Neural progenitor cell (in vitro differentiated cells): ENCODE measurements around the gene SLC4A4. TPM values are rescaled to one million over a fixed set of nuclear protein-coding genes. Genes with fewer than 3 reads are reported as not detected.

Experiments
- DNase-seq: peaks from one replicate; pipeline ENCODE4 v3.0.0-alpha.2; 2016; ENCODE audit warnings: low spot score
- H2AFZ ChIP-seq: fragments of 200-600 bp; sonication (generic); replicated peaks from 2 replicates; pipeline ENCODE4 v1.6.1; 2016; ENCODE audit warnings: antibody characterized with exemption
- H3F3A ChIP-seq: fragments of 200-600 bp; sonication (generic); 2 replicates; pipeline ENCODE4 v1.6.1; 2016; ENCODE audit warnings: antibody characterized with exemption, low read depth
- H3K27ac ChIP-seq: fragments of 200-600 bp; sonication (generic); 2 replicates; pipeline ENCODE4 v1.5.1; 2016; ENCODE audit warnings: mild to moderate bottlenecking
- H3K27me3 ChIP-seq: fragments of 200-600 bp; sonication (generic); 2 replicates; pipeline ENCODE4 v1.6.1; 2016; ENCODE audit warnings: mild to moderate bottlenecking, moderate library complexity
- H3K36me3 ChIP-seq: fragments of 200-600 bp; sonication (generic); 2 replicates; pipeline ENCODE4 v1.5.1; 2016
- H3K4me1 ChIP-seq: fragments of 200-600 bp; sonication (generic); 2 replicates; pipeline ENCODE4 v1.6.1; 2016; ENCODE audit warnings: mixed run types
- H3K4me2 ChIP-seq: fragments of 200-600 bp; sonication (generic); 2 replicates; pipeline ENCODE4 v1.6.1; 2016
- H3K4me3 ChIP-seq: fragments of 200-600 bp; sonication (generic); 2 replicates; pipeline ENCODE4 v1.5.1; 2016
- H3K79me2 ChIP-seq: fragments of 200-600 bp; sonication (generic); 2 replicates; pipeline ENCODE4 v1.6.1; 2016; ENCODE audit warnings: low read depth
- H3K9ac ChIP-seq: fragments of 200-600 bp; sonication (generic); 2 replicates; pipeline ENCODE4 v1.6.1; 2016
- H3K9me3 ChIP-seq: fragments of 200-600 bp; sonication (generic); 2 replicates; pipeline ENCODE4 v1.5.1; 2016; ENCODE audit warnings: low read depth
- H4K20me1 ChIP-seq: fragments of 200-600 bp; sonication (generic); 2 replicates; pipeline ENCODE4 v1.6.1; 2016; ENCODE audit warnings: low read depth
- H3K27ac Mint-ChIP-seq: 3 replicates; pipeline ENCODE4 v1.8.0; 2021; ENCODE audit warnings: mixed read lengths
- H3K27me3 Mint-ChIP-seq: 2 replicates; pipeline ENCODE4 v1.8.0; 2022; ENCODE audit warnings: low read depth, mild to moderate bottlenecking, inconsistent platforms, moderate library complexity, mixed read lengths; ENCODE audit not compliant: insufficient read depth
- H3K36me3 Mint-ChIP-seq: 3 replicates; pipeline ENCODE4 v1.8.0; 2021; ENCODE audit warnings: mixed read lengths
- H3K4me1 Mint-ChIP-seq: 3 replicates; pipeline ENCODE4 v1.8.0; 2021; ENCODE audit warnings: mixed read lengths
- H3K4me3 Mint-ChIP-seq: 3 replicates; pipeline ENCODE4 v1.8.0; 2021; ENCODE audit warnings: mild to moderate bottlenecking, moderate library complexity, mixed read lengths
- H3K9me3 Mint-ChIP-seq: 3 replicates; pipeline ENCODE4 v1.8.0; 2020; ENCODE audit warnings: mixed read lengths
- CTCF ChIP-seq: fragments of 200-600 bp; sonication (generic); IDR thresholded peaks from 2 replicates; pipeline ENCODE4 v1.5.1; 2017; ENCODE audit warnings: antibody characterized with exemption, mild to moderate bottlenecking
- EZH2 ChIP-seq: fragments of 200-600 bp; sonication (generic); IDR thresholded peaks from 2 replicates; pipeline ENCODE4 v1.6.1; 2017; ENCODE audit warnings: antibody characterized with exemption, mild to moderate bottlenecking, moderate library complexity
- EZH2phosphoT487 ChIP-seq: fragments of 200-600 bp; sonication (generic); IDR thresholded peaks from 2 replicates; pipeline ENCODE4 v1.6.1; 2017; ENCODE audit warnings: antibody characterized with exemption
- total RNA-seq: library from RNA; depleted of rRNA; stranded (reverse); fragments of >200 nt; gene quantifications from 2 replicates; pipeline ENCODE4 v1.2.3, GENCODE V29; 2015; ENCODE audit warnings: low replicate concordance

SLC4A4 gene
- total RNA-seq, result 0.06 TPM in 1 of 2 replicates, not detected in the other

DNA sequence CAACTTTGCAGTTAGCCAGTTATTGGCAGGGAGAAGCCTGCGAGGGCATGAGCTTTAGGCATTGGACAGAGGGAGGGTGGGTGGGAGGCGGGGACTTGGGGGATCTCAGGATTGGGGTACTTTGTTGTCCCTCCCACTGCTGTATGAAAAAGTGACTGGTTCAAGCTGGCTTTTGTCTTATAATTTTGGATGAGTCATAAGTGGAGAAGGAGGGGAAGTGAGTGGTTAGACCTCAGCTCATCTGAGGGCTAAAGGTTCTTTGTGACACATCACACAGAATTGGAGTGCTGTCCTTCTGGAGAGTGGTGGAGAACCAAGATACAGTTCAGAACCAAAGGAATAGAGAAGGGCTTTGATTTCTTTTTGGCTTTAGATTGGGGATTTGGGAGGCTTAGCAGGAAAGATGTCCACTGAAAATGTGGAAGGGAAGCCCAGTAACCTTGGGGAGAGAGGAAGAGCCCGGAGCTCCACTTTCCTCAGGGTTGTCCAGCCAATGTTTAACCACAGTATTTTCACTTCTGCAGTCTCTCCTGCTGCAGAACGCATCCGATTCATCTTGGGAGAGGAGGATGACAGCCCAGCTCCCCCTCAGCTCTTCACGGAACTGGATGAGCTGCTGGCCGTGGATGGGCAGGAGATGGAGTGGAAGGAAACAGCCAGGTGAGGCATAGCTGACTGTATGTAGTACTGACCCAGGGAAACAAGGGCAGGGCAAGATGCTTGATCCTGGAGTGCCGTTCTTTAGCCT lies at the start of gene SLC4A4:
Gene SLC4A4 (plus strand): TSS at position 175 of the 748 bp plus-strand sequence.
- H3F3A ChIP-seq, result no peaks in the 10 kb centered on the region
- H3K4me1 ChIP-seq, result no peaks in the 10 kb centered on the region
- no peaks in the 10 kb centered on the region for H4K20me1 ChIP-seq
- no peaks in the 10 kb centered on the region for H3K79me2 ChIP-seq
- H3K36me3 ChIP-seq, result no peaks in the 10 kb centered on the region
- no peak within 1 kb of the TSS for H3K4me3 ChIP-seq
- no peak within 1 kb of the TSS for H3K4me2 ChIP-seq
- Mint-ChIP-seq H3K27me3 (no peaks in the 10 kb centered on the region), H3K27ac (no peak within 1 kb of the TSS), H3K9me3 (no peaks in the 10 kb centered on the region), H3K4me1 (no peaks in the 10 kb centered on the region), H3K36me3 (no peaks in the 10 kb centered on the region), H3K4me3 (no peak within 1 kb of the TSS)
- no peak for DNase-seq
- H2AFZ ChIP-seq, result peak within 1 kb of the TSS; percentile 26
- no peak within 1 kb of the TSS for H3K9ac ChIP-seq
- TF ChIP-seq CTCF, result no peak
- no peak for TF ChIP-seq EZH2phosphoT487
- TF ChIP-seq EZH2, result no peak
- H3K27ac ChIP-seq, result no peak within 1 kb of the TSS
- H3K27me3 ChIP-seq, result no peaks in the 10 kb centered on the region
- H3K9me3 ChIP-seq, result no peaks in the 10 kb centered on the region

- Histone ChIP-seq H3K9me3 (no peaks in the 10 kb centered on the region), H2AFZ (no peak overlapping the region), H3K4me3 (no peak overlapping the region), H3K4me1 (no peaks in the 10 kb centered on the region), H3K27me3 (no peaks in the 10 kb centered on the region), H3K9ac (no peak overlapping the region), H3K27ac (no peak overlapping the region), H4K20me1 (no peaks in the 10 kb centered on the region), H3K36me3 (no peaks in the 10 kb centered on the region), H3F3A (no peaks in the 10 kb centered on the region), H3K79me2 (no peaks in the 10 kb centered on the region), H3K4me2 (no peak overlapping the region)
- TF ChIP-seq EZH2 (no peak), EZH2phosphoT487 (no peak), CTCF (no peak)
- no peak overlapping the region for H3K4me3 Mint-ChIP-seq
- peaks cover 3% of the 10 kb centered on the region for H3K4me1 Mint-ChIP-seq
- no peak for DNase-seq
- H3K9me3 Mint-ChIP-seq, result no peaks in the 10 kb centered on the region
- no peaks in the 10 kb centered on the region for H3K36me3 Mint-ChIP-seq
- H3K27me3 Mint-ChIP-seq, result no peaks in the 10 kb centered on the region
- no peak overlapping the region for H3K27ac Mint-ChIP-seq
Measured at GRCh38 chr4:71290074-71290473, 48.7 kb upstream of the SLC4A4 start.

- no peaks in the 10 kb centered on the region for H3F3A ChIP-seq
- TF ChIP-seq CTCF (no peak), EZH2 (no peak)
- Mint-ChIP-seq H3K27me3 (no peaks in the 10 kb centered on the region), H3K4me3 (no peak overlapping the region), H3K36me3 (no peaks in the 10 kb centered on the region), H3K4me1 (peaks cover 3% of the 10 kb centered on the region), H3K27ac (no peak overlapping the region), H3K9me3 (no peaks in the 10 kb centered on the region)
- no peak overlapping the region for H3K4me2 ChIP-seq
- no peaks in the 10 kb centered on the region for H3K79me2 ChIP-seq
- no peaks in the 10 kb centered on the region for H3K36me3 ChIP-seq
- H3K27me3 ChIP-seq, result no peaks in the 10 kb centered on the region
- no peak overlapping the region for H3K4me3 ChIP-seq
- no peak for DNase-seq
- H3K9ac ChIP-seq, result no peak overlapping the region
- no peaks in the 10 kb centered on the region for H3K4me1 ChIP-seq
- H3K27ac ChIP-seq, result no peak overlapping the region
- no peaks in the 10 kb centered on the region for H4K20me1 ChIP-seq
- H2AFZ ChIP-seq, result no peak overlapping the region
- no peaks in the 10 kb centered on the region for H3K9me3 ChIP-seq
Measured at GRCh38 chr4:71290476-71290875, 48.3 kb upstream of the SLC4A4 start.
